HG03460 (cell line): Measurements from ENCODE around the gene CFAP299.
"Not testable (repeated sequence)": the region's sequence is repeated elsewhere in the genome, so short reads cannot be mapped to it uniquely, and the experiment has no call there.

Experiments
- ATAC-seq: cut with Tn5 transposase; IDR thresholded peaks from one replicate; pipeline ENCODE4 v1.9.1; 2021; ENCODE audit not compliant: unreplicated experiment

Gene CFAP299

DNA sequence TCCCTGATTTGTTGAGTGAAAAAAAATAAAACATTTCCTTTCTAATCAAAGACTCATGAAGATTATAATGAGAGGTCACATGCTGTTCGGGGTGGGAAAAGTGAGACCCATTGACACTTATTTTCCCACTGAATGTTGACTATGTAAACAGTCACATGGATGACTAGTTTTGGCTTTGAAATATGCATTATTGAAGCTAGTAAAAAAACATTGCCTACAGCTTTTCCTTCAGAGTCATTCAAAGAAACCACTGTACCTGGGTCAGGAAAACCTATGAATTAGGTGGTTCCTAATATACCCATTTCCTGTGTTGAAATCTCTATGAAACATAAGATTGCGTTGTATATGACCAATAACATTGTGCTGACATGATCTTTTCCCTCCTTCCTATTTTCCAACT lies 251.2 kb downstream of the CFAP299 start:
- ATAC-seq = no peak

GRCh38 chr4:80587871-80588385 lies 252.4 kb downstream of the CFAP299 start:
- ATAC-seq = no peak

DNA sequence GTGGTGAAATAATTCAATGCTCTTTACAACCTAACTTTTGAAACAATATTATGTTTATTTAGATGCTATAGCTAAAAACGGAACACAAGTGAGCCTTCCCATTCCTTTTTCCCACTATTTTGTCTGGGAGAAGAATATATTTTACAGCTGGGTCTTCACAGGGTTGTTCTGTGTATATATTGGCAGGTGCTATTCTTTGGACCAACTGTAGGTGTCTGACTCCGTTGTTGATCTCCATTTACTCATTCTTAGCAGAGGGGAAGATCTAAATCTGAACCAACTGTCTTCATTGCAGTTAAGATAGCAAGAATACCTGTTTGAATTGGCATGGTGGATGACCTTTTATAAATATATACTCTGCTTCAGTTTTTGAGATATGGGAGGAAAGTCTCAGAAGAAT lies 257.4 kb downstream of the CFAP299 start:
- peak; percentile 71 for ATAC-seq

- ATAC-seq = no peak
Measured at GRCh38 chr4:80594701-80595100, 259.2 kb downstream of the CFAP299 start.

DNA sequence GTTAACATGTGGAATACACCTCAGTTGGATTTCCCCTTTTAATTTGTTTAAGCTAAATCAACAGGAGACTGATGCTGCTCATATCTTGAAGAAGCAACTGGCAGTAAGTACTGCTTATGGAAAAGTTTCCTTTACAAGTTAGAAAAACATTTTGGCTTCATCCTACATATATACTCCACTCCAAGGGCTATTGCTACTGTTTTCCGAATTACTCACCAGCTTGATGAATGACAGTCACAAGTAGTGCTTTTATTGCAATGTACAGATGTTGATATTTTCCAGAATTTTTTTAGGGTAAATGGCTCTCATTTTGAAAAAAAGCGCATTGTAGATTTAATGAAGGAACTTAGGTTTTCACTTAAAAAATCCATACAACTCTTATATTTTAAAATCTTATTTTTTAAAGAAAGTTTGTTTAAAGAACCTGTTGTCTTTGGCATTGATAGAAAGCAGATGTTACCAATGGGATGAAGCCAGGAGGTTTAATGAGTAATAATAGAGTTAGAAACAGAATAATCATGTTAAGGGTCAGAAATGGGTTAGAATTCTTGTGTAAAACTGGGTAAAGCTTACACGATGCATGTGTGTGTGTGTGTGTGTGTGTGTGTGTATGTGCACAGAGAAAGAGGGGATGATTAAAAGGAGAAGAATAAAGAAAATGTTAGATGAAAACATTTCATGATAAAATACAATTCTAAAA lies 272.9 kb downstream of the CFAP299 start:
- ATAC-seq = no peak

DNA sequence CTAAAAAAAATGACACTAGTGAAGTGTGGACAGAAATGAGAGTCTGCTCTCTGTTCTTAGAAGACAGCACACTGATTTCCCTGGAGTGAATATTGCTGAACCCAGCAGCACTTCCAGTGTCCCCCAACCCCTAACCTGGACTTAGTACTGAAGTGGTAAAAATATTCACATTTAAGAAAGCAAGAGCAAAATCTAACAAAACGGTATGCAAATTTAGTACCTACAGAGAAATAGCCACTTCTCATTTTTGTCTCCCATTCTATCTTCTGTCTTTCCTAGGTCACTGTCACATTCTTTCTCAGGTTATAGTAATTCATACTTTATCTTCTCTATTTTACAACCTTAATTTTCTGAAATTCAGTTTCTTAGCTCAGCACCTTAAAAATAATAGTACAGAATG lies 274.7 kb downstream of the CFAP299 start:
- no peak for ATAC-seq

GRCh38 chr4:80610845-80611677 lies 275.5 kb downstream of the CFAP299 start:
- peak; percentile 90 for ATAC-seq

GRCh38 chr4:80611678-80611979 lies 276.1 kb downstream of the CFAP299 start:
- peak; percentile 1 for ATAC-seq

GRCh38 chr4:80613470-80613869 lies 277.9 kb downstream of the CFAP299 start:
- no peak for ATAC-seq

- no peak for ATAC-seq
Measured at GRCh38 chr4:80614319-80614718, 278.8 kb downstream of the CFAP299 start.

DNA sequence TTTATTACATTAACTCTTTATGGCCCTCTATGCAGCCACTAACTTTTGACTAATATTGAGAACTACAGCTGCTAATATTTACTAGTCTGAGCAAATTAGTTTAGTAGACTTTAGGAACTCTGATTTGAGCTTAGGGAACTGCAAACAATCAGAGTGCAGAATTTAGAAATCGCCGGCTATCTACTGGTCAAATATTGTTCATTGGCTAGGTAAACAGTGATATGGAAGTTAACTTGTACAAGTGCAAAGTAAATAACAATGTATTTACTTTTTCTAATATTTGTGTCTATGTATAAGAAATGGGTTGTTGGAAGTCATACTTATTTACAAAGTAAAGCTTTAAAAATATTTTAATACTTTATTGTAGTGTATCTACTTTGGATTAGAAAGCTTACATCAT lies 279.6 kb downstream of the CFAP299 start:
- no peak for ATAC-seq

GRCh38 chr4:80619070-80619674 lies 283.6 kb downstream of the CFAP299 start:
- ATAC-seq = no peak

- no peak for ATAC-seq
Measured at GRCh38 chr4:80631861-80632260, 296.3 kb downstream of the CFAP299 start.

DNA sequence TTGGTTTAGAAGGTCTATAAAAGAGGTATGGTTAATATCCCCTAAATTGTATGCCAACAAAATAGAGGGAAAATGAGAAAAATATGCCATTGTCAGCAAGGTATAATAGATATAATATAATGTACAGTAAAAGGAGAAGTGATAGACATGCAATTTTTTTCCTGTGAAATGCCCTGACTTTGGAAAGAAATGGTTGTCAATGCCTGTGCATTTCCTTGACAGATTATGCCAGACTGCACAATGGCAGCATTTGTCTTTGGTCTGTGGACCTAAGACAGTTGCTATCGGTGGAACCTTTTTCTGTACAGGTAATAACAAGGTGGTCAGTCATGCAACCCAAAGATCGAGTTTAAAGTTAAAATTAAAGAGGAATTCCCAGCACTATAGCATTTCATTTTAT lies 301.7 kb downstream of the CFAP299 start:
- no peak for ATAC-seq

DNA sequence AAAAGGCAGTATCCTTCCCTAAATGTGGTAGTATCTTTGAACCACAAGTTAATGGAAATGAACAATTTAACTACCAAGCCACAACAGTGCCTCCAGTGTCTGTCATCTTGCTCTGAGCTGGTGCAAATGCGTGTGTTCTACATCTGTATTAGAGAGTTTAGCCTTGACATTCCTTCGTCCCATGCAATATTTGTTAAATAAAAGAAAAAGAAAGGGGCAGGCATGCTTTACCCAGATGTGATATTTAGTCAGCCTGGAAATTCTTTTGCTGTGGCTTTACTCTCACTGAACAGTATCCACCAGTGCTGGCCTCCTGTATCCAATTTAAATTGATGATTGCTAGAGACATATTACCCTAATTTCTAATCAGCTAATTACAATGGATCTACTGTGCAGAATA lies 310.5 kb downstream of the CFAP299 start:
- ATAC-seq = no peak

GRCh38 chr4:80655662-80656061 lies 320.1 kb downstream of the CFAP299 start:
- no peak for ATAC-seq

DNA sequence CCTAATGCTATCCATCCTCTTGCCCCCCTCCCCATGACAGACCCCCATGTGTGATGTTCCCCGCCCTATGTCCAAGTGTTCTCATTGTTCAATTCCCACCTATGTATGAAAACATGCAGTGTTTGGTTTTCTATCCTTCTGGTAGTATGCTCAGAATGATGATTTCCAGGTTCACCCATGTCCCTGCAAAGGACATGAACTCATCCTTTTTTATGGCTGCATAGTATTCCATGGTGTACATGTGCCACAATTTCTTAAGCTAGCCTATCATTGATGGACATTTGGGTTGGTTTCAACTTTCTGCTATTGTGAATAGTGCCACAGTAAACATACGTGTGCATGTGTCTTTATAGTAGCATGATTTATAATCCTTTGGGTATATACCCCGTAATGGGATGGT lies 334.6 kb downstream of the CFAP299 start:
- not testable (repeated sequence) for ATAC-seq

GRCh38 chr4:80678413-80678812 lies 342.9 kb downstream of the CFAP299 start:
- no peak for ATAC-seq

GRCh38 chr4:80680934-80681333 lies 345.4 kb downstream of the CFAP299 start:
- no peak for ATAC-seq

DNA sequence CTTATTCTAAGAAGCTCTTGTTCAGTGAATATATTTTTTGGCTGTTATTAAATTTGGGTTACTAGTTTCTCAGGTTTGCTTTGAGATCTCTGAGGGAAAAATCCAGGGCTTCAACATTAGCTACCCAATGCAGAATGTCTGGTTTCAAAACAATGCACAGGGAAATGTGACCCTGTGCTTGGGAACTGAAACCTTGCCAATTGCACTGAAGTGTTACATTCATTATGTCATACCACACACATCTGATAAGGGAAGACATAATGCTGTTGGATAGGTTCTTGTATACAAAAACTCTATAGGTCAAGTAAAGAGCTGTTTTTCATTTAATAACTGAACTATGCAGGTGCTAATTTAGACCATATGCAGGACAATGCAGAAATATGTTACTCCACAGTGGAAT lies 349.7 kb downstream of the CFAP299 start:
- ATAC-seq = no peak

- not testable (repeated sequence) for ATAC-seq
Measured at GRCh38 chr4:80687736-80688135, 352.2 kb downstream of the CFAP299 start.

DNA sequence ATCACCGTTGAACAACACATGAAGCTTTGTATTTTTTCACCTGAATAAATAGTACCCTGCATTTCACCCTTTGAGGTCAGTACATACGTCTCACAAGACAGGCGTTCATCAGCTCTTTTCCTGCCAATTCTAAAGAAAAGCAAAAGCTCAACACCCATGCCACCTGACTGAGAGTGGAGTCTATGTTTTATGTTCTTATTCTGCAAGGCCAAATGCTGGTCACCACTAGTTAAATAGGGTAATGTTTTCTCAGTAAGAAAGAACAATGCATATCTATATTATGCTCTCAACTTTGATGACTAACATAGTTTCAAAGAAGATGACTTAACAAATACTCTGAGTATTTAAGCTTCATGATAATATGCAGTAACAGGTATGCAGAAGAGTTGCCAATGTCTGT lies 358.6 kb downstream of the CFAP299 start:
- ATAC-seq = no peak
